NCI-H526 (cell line): ENCODE data around the gene BSG.
A peak's percentile ranks its signal among the peaks of the same experiment; 100 is the strongest.
"Not testable (repeated sequence)": the region's sequence is repeated elsewhere in the genome, so short reads cannot be mapped to it uniquely, and the experiment has no call there.

Source experiments
- DNase-seq, 2 experiments: peaks; one replicate each; lab custom pipeline; 2025; lab: John Stamatoyannopoulos, UW

Gene BSG

DNA sequence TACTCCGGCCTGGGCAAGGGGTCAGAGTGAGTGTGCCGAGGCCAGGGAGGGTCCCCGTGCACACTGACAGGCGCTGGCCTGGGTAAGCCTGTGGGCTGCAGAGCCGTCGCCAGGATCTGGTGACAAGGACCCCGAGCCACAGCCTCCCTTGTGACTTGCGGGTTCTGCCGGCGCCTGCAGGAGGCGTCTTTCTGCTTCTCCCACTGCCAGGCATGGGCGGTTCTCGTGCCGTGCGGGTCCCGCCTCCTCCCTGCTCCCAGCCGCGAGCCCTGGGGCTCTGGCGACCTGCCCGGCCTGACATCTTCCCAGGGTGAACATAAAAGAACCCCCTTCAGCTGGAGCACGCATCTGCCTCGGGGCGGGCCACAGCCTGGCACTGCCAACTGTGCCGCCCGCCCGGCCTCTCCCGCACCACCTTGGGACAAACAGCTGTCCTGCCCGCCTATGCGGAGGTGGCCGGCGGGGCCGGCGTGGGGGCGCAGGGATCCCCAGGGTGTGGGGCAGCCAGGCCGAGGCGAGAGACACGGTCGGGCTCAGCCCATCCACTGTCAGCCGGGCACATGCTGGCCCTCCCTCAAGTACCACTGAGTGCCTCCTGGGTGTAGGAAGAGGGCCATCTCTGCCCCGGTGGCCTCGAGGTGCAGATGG lies 15.8 kb downstream of the BSG start:
- peak; percentile 59 to 84 for DNase-seq

DNA sequence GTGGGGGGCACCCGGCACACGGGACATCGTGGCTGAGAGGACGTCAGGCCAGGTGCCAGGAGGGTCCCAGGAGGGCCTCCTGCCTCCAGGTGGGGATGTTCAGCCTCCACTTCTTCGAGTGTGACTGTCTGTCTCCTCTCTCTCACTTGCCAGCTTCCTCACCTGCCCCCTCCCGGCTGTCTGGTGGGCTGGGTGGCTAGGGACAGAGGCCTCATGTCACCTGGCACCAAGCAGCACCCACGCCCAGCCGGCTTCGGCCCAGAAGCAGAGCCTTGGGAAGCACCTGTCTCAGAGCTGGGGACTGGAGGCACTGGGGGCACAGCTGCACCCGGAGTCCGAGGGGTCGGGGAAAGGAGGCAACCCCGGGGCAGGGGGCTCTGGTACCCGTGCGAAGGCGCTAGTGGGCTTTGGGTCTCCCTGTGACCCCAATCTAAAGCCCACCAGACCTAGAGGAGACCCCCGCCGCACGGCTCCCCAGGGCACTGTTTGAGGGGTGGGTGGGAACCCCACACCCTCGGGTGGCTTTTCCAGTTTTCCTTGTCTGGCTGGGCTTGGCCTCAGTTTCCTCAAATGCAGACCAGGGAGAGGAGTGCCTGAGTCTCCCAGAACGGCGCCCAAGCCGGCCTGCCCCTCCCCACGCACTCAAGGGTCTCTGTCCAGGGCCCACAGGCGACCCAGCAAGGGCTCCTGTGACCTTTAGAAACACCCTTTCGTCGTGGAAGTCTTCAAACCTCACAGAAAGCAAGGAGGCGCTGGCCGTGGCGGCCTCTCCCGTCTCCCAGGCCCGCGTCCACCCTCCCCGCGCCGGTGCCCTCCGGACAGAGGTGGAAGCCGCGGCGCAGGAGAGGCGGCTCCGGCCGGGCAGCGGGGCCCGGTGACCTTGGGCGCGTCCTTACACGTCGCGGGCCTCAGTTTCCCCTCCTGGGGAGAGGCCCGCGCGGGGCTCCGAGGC lies 16.6 kb downstream of the BSG start:
- peak in 1 of 2 experiments; percentile 61 for DNase-seq

DNA sequence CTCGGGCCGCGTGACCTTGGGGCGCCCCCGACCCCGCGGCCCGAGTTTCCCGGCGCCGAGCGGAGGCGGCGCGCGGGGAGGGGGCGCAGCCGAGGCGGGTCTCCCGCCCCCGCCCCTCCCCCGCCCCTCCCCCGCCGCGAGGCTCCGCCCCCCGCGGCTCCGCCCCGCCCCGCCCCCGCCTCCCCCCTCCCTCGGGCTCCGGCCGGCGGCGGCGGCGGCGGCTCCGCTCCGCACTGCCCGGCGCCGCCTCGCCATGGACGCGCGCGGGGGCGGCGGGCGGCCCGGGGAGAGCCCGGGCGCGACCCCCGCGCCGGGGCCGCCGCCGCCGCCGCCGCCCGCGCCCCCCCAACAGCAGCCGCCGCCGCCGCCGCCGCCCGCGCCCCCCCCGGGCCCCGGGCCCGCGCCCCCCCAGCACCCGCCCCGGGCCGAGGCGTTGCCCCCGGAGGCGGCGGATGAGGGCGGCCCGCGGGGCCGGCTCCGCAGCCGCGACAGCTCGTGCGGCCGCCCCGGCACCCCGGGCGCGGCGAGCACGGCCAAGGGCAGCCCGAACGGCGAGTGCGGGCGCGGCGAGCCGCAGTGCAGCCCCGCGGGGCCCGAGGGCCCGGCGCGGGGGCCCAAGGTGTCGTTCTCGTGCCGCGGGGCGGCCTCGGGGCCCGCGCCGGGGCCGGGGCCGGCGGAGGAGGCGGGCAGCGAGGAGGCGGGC lies 17.4 kb downstream of the BSG start, which contains the start of gene HCN2:
Gene HCN2 (plus strand): TSS at position 189 of the 703 bp plus-strand sequence. CDS start 65 bp downstream, at position 254.
- peak in 1 of 2 experiments; percentile 27 for DNase-seq

DNA sequence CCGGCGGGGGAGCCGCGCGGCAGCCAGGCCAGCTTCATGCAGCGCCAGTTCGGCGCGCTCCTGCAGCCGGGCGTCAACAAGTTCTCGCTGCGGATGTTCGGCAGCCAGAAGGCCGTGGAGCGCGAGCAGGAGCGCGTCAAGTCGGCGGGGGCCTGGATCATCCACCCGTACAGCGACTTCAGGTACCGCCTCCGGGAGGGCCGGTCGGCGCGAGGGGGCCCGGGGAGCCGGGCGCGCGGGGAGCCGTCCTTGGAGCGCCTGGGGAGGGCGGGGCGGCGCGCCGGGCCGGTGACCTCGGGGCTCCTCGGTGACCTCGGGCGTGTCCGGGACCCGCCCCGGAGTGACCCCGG lies 18.0 kb downstream of the BSG start:
- peak in 1 of 2 experiments; percentile 51 for DNase-seq

DNA sequence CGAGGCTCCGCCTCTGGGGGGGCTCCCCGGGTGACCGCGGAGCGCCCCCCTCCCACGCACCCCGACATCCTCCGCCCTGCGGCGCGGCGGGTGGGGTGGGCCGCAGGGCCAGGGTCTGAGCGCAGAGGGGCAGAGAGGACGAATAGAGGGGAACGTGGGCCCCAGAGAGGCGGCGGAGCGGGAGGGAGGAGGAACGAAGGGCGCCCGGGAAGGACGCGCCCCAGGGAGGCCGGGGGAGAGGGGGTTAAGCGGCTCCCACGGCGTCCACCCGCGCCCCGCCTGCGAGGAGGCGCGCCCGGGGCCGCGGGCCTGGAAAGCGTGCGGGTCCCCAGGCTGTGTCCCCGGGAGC lies 18.3 kb downstream of the BSG start:
- no peak for DNase-seq

DNA sequence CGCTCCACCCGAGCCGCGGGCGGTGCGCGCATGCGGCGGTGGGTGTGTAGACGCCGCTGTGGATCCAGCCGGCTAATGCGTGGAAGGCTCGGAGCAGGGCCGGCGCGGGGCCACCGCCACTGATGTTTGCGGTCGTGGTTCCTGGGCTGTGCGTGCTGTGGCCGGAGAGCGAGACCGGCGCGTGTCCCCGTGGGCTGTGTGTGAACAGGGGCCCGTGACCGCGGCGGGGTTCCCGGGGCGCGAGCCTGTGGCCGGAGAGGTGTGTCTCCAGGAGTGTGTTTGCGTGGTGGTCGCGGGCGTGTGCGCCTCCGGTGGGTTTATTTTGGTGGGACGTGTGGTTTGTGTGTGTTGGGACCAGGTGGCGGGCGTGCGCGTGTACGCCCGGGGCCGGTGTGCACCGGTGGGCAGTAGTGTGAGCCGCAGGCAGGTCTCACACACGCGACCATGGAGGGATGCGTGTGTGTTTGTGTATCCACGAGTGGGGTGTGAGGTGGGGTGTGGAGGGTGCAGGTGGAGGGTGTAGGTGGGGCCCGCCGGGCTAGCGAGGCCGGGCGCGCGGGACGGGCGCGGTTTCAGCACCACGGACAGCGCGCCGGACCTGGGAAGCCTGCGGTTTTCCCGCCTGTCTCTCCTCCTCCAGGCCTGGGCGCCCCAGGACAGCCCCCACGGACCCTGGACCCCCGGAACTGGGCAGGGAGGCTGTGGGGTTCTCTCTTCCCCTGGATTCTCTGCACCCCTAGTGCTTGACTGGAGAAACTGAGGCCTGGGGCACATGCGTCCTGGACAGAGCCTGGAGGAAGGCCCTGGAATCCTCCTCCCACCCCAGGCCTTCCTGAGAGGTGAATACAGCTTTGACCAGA lies 18.9 kb downstream of the BSG start:
- no peak for DNase-seq

DNA sequence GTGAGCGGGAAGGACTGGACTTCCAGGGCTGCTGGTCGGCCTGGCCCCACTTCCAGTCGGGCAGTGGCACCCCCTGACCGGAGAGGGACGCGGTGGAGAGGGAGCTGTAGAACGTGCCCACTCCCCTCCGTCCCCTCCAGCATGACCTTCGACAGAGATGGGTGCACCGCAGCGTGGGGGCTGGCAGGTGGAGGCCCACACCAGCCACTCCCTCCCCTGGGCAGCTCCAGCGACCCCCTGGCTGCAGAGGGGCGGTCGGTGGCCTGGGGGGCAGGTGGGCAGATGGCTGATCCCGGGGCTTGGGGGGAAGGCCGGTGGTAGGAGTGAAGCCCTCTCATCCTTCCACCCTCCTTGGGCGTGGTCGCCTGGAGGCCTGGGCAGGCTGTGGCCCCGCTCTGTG lies 19.7 kb downstream of the BSG start:
- no peak for DNase-seq

DNA sequence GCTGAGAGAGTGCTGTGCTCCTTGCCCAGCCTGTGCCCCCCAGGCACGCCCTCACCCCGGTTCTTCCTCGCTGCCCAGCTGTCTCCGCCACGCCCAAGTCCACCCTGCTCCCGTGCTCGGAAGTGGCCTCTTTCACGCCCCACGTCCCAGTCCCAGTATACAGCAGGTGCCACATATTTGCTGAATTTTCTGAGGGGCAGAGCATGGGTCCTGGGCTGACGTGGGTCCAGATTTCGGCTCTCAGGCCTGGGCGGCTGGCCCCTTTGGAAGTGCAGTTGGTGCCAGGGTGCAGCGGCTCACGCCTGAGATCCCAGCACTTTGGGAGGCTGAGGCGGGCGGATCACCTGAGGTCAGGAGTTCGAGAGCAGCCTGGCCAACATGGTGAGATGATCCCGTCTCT lies 20.7 kb downstream of the BSG start:
- no peak for DNase-seq

DNA sequence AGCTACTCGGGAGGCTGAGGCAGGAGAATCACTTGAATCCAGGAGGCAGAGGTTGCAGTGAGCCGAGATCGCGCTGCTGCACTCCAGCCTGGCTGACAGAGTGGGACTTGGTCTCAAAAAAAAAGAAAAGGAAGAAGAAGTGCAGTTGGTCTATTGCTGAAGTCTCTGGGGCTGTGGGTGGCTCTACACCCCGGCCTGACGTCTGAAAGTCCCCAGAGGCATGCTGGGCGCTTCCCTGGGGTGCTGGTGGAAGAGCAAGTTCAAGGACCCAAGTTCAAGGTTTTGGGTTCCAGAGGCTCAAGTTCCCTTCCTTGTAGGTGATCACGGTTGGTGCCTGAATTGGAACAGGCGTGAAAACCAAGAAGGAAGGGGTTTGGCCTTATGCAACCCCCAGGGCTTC lies 21.1 kb downstream of the BSG start:
- no peak for DNase-seq

DNA sequence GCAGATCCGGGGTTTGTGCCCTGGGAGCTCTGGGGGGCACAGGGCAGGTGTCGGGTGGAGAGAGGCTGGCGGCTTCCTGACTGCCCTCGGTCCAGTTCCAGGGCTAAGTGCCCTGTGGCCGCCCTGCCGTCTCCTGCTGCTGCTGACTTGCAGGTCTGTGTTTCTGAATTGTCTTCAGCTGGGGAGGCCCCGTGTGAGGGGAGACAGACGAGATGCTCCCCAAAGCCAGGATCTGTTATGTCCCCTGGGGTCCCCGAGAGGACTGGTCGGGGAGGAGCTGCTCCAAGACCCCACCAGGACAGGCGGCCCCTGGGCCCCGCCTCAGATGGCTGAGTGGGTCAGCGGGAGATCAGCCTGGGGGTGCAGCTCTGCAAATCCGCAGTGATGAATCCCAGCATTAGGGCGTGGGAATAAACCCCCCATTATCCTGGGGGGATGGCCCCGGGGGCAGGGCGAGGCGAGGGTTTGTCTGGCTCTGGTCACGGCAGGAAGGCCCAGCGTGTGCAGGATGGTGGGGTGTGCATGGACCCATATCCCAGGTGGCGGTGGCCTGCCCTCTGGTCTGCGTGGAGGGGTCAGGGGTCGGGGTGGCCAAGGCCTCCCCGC lies 22.0 kb downstream of the BSG start:
- DNase-seq, result no peak

DNA sequence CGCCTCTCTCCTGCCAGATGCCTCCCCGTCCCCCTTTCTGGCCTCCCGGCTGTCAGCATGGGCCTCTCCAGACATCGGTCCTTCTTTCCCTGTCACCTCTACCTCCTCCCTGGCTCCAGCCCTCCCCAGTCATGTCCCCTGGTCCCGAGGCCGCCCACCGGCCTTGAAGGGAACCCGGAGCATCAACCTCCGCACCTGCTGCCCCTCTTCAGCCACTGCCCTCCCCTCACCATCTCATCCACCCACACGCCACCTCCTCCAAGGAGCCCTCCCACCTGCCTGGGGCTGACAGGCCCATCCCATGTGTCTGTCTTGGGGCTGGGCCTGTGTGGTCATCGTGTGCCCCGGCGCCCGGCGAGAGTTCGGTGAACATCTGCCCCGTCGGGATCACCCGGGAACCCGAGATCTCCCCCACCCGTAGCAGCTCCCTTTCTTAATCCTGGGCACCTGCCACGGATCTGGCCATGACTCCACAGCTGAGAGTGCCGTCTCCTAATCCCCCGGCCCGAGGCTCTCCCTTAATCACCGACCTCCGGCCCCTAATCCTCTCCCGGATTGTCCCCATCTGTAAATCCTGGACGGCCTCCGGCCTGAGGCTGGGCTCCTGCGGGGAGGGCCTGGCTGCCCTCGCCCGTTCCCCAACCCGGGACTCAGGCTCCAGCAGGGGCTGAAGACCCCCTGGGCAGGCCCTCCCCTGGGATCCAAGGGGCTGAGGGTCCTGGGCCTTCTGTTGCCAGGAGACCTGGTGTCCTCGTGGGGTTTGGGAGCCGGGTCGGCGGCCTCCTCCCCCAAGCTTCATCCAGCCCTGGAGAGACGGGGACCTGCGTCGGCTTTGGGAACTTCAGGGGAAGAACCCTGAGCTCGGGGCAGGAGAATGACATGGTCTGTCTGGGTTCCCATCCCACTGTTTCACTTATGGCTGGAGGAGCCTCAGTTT lies 23.2 kb downstream of the BSG start:
- no peak for DNase-seq

DNA sequence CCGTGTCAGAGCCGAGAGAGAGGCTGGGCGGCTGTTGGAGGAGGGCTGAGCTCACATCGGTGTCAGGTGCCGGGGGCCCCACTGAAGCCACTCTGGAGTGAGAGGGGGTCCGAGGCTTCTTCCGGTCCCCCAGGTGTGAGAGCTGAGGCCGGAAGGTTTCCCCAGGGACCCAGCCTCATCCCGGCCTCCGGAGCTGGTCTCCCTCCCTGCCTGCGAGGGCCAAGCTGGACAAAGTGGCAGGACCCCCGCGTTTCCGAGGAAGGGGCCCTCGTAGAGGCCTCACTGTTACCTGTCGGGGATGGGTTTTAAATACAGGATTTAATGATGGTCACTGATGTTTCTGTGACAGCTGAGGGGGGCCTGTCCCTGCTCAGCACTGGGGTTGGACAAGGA lies 23.9 kb downstream of the BSG start:
- no peak for DNase-seq

DNA sequence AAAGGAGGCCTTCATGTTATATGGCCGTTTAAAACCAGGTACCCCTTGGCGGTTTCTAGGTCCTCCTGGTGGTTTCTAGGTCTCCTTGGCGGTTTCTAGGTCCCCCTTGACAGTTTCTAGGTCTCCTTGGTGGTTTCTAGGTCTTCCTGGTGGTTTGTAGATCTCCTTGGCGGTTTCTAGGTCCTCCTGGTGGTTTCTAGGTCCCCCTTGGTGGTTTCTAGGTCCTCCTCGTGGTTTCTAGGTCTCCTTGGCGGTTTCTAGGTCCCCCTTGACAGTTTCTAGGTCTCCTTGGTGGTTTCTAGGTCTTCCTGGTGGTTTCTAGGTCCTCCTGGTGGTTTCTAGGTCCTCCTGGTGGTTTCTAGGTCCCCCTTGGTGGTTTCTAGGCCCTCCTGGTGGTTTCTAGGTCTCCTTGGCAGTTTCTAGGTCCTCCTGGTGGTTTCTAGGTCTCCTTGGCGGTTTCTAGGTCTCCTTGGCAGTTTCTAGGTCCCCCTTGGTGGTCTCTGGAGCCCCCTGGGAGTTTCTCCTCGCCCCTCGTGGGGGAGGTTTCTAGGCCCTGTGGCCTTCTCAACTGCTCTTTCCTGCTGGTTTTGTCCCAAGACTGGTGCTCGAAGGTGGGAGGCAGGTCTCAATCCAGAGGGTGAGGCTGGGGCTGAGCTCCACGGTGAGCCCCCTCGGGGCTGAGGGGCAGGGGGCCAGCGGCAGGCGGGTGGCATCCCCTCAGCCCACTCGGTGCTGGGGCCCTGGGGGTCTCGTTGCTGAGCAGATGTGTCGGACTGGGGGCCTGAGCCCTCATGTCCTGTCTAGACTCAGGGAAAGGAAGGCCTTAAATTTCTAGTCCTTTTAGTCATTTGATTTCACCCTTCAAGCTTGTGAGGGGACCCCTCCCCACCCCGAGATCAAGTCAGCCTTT lies 25.3 kb downstream of the BSG start:
- no peak for DNase-seq

DNA sequence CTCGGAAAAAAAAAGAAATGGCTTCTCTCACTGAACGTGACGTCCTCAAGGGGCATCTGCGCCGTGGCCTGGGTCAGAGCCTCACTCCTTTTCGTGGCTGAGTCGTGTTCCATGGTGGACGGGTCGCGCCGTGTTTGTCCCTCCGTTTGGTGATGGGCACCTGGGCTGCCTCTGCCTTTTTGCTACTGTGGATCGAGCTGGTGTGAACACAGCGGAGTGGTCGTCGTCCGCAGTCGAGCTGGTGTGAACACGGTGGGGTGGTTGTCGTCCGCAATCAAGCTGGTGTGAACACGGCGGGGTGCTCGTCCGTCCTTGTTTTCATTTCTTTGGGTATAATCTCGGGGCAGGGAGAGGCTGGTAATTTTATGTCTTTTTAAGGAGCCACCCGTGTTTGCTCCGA lies 28.9 kb downstream of the BSG start:
- DNase-seq, result no peak

DNA sequence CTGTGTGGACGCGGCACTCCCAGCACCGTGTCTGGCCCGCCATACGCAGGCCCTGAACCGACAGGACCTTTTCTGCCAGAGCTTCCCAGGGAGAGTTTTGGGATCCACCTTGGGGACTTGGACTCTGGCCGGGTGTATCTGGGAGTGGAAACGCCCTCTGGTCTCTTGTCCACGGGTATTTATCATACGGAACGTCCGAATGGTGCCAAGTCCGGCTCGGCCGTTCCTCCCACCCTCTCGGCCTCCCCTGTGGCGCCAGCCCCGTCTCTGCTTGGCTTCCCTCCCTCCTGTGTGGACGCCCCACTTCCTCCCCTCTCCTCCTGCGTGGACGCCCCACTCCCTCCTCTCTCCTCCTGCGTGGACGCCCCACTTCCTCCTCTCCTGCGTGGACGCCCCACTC lies 29.4 kb downstream of the BSG start:
- DNase-seq, result no peak

DNA sequence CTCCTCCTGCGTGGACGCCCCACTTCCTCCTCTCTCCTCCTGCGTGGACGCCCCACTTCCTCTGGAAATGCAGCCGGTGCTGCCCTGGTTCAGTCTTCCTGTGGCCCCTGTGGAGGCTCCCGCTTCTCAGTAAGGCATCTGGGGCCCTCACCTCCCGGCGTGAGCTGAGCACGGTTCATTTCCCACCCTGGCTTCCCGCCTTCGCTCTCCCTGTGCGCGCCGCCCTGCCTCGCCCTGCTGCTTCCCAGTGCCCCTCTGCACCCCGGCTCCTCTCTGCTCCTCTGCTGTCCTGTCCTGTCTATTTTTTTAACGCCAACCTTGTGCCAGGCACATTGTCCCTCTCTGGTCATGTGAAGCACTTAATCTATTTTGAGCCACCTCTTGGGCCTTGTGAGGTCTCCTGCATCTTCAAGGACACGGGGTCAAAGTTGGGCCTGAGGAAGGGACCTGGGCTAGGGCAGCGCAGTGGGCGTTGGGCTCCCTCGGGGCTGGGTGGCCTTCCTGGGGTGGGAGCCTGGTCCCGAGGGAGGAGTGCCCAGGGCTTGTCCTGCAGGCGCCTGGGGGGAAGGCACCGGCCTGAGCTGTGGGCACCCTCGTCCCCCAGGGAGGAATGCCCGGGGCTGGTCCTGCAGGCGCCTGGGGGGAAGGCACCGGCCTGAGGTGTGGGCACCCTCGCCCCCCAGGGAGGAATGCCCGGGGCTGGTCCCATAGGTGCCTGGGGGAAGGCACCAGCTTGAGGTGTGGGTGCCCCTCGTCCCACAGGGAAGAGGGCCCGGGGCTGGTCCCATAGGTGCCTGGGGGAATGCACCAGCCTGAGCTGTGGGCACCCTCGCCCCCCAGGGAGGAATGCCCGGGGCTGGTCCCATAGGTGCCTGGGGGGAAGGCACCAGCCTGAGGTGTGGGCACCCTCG lies 30.2 kb downstream of the BSG start:
- DNase-seq, result no peak

DNA sequence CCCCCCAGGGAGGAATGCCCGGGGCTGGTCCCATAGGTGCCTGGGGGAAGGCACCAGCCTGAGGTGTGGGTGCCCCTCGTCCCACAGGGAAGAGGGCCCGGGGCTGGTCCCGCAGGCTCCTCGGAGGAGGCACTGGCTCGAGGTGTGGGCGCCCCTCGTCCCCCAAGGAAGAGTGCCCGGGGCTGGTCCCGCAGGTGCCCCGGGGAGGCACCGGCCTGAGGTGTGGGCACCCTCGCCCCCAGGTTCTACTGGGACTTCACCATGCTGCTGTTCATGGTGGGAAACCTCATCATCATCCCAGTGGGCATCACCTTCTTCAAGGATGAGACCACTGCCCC lies 30.9 kb downstream of the BSG start:
- DNase-seq, result not testable (repeated sequence)

DNA sequence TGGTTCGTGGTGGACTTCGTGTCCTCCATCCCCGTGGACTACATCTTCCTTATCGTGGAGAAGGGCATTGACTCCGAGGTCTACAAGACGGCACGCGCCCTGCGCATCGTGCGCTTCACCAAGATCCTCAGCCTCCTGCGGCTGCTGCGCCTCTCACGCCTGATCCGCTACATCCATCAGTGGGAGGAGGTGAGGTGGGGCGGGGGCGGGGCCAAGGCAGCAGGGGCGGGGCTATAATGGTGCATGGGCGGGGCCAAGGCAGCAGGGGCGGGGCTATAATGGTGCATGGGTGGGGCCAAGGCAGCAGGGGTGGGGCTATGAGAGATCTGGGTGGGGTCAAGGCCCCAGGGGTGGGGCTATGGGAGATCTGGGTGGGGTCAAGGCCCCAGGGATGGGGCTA lies 31.4 kb downstream of the BSG start:
- not testable (repeated sequence) for DNase-seq
